Fibroblast of mammary gland (primary cell): Measurements from ENCODE around the gene FANCC.

Source experiments
- DNase-seq: peaks from one replicate; pipeline ENCODE4 v3.0.0-alpha.2; 2010; ENCODE audit warnings: low read depth
- H3K4me3 ChIP-seq: 2 replicates; pipeline ENCODE4 v1.5.1; 2011; ENCODE audit warnings: low read depth, mild to moderate bottlenecking, low read length, moderate library complexity; ENCODE audit not compliant: control insufficient read depth
- TF ChIP-seq, protein P1 (sequence below): conservative IDR thresholded peaks from 2 replicates; pipeline ENCODE4 v1.5.1; 2011; ENCODE audit warnings: low read depth, low read length, inconsistent platforms; ENCODE audit not compliant: control insufficient read depth, insufficient read depth

FANCC gene

DNA sequence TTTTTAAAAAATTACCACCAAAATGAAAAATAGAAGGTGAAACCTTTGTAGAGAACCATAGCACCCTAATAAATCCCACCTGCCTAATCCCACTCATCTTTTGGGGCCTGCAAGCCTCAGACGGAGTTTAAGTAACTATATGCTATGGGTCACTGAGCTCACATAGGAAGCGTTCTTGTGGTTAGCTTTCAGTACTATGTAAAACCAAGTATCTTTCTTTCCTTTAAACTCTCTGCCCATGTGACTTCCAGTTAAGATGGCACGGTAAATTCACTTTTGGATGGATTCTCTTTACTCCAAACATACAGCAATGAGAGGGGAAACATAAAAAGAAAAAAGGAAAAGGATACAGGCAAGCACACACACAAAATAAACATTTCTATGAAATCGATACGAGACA, 50.9 kb downstream of the FANCC start:
- no peak for DNase-seq
- TF ChIP-seq, protein P1, sequence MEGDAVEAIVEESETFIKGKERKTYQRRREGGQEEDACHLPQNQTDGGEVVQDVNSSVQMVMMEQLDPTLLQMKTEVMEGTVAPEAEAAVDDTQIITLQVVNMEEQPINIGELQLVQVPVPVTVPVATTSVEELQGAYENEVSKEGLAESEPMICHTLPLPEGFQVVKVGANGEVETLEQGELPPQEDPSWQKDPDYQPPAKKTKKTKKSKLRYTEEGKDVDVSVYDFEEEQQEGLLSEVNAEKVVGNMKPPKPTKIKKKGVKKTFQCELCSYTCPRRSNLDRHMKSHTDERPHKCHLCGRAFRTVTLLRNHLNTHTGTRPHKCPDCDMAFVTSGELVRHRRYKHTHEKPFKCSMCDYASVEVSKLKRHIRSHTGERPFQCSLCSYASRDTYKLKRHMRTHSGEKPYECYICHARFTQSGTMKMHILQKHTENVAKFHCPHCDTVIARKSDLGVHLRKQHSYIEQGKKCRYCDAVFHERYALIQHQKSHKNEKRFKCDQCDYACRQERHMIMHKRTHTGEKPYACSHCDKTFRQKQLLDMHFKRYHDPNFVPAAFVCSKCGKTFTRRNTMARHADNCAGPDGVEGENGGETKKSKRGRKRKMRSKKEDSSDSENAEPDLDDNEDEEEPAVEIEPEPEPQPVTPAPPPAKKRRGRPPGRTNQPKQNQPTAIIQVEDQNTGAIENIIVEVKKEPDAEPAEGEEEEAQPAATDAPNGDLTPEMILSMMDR: no peak
- H3K4me3 ChIP-seq: no peak overlapping the region

DNA sequence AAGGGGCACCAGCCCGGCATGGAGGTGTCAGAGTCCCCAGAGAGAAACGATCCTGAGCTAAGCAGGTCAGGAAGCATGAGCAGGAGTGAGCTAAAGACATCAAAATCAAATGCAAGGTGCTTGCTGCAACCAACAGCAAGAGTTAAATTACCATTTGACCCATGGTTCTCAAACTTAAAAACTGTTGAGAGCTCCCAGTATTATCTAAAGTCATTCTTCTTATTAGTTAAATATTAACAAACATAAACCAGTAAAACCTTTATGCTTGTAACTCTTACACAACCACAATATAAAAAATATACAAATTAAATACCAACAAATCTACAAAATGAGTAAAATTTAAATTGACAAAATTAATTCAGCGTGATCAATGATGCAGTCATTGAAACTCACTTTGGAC, 51.5 kb downstream of the FANCC start:
- TF ChIP-seq, protein P1: no peak

GRCh38 chr9:95264954-95265615, 52.4 kb downstream of the FANCC start:
- peak; percentile 56 for DNase-seq
- H3K4me3 ChIP-seq: no peak overlapping the region
- TF ChIP-seq, protein P1: peak; percentile 57

More for the DNA sequence above, 51.5 kb downstream of the FANCC start:
- H3K4me3 ChIP-seq: no peak overlapping the region
- DNase-seq: no peak

- DNase-seq: peak; percentile 41
- H3K4me3 ChIP-seq: no peak overlapping the region
- TF ChIP-seq, protein P1: no peak
Measured at GRCh38 chr9:95261890-95262289, 55.6 kb downstream of the FANCC start.

- H3K4me3 ChIP-seq: no peak overlapping the region
- TF ChIP-seq, protein P1: no peak
- no peak for DNase-seq
Measured at GRCh38 chr9:95250462-95251221, 66.9 kb downstream of the FANCC start.

DNA sequence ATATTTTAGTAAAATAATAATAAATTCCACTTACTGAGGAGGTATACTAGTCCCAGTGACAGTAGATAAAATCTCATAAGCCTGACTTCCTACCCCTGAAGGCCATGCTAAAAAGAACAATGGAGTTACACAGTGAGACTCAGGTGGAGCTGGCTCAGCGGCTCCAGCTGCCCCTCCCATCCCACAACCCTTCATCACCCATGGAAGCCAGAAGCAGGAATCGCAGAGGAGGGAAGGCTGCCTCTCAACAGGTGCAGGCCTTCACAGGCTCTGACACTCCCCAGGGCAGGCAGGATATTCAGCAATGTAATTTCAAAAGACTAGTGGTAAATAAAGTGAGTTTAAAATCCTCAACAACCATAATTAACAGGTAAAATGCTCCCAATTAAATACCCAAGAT, 67.5 kb downstream of the FANCC start:
- no peak for DNase-seq
- H3K4me3 ChIP-seq: no peak overlapping the region
- TF ChIP-seq, protein P1: no peak
